Stimulated activated CD8-positive, alpha-beta memory T cell treated with anti-CD3 and anti-CD28 coated beads, Interleukin-15, amount 100 ng/mL, for 48 hours (primary cell): ENCODE results near the gene LIPF.
A peak's percentile ranks its signal among the peaks of the same experiment; 100 is the strongest.
"Not testable (repeated sequence)": the region's sequence is repeated elsewhere in the genome, so short reads cannot be mapped to it uniquely, and the experiment has no call there.

ENCODE experiments used
- DNase-seq, 2 donors: peaks; one replicate each; pipeline ENCODE4 v3.0.0-alpha.2; 2020; ENCODE audit warnings: low read depth in 2 of 2

The LIPF gene

GRCh38 chr10:88664142-88664541 is at the start of gene LIPF:
TSS of gene LIPF (plus strand) at chr10:88664442. CDS start at chr10:88667298, 2,856 bp downstream.
- DNase-seq = no peak

GRCh38 chr10:88616250-88616977 is 47.8 kb upstream of the LIPF start:
- DNase-seq = no peak

GRCh38 chr10:88617772-88618300 is 46.4 kb upstream of the LIPF start:
- no peak for DNase-seq

- no peak for DNase-seq
Observed at GRCh38 chr10:88618496-88618895, 45.7 kb upstream of the LIPF start.

- no peak for DNase-seq
Observed at GRCh38 chr10:88620441-88620840, 43.8 kb upstream of the LIPF start.

- no peak for DNase-seq
Observed at GRCh38 chr10:88623835-88624234, 40.4 kb upstream of the LIPF start.

- no peak for DNase-seq
Observed at GRCh38 chr10:88624840-88625239, 39.4 kb upstream of the LIPF start.

GRCh38 chr10:88640186-88640585 is 24.1 kb upstream of the LIPF start:
- no peak for DNase-seq

GRCh38 chr10:88642209-88642608 is 22.0 kb upstream of the LIPF start:
- DNase-seq = no peak

- no peak for DNase-seq
Observed at GRCh38 chr10:88642963-88643362, 21.3 kb upstream of the LIPF start.

- DNase-seq = no peak
Observed at GRCh38 chr10:88647061-88647615, 17.1 kb upstream of the LIPF start.

- DNase-seq = no peak
Observed at GRCh38 chr10:88651101-88651551, 13.1 kb upstream of the LIPF start.

GRCh38 chr10:88652616-88653015 is 11.6 kb upstream of the LIPF start:
- DNase-seq = no peak

GRCh38 chr10:88657901-88658300 is 6.3 kb upstream of the LIPF start:
- DNase-seq = no peak

GRCh38 chr10:88659725-88660597 is 4.3 kb upstream of the LIPF start:
- DNase-seq = no peak

GRCh38 chr10:88660598-88660884 is 3.7 kb upstream of the LIPF start:
- no peak for DNase-seq

GRCh38 chr10:88661018-88661417 is 3.2 kb upstream of the LIPF start:
- no peak for DNase-seq

- DNase-seq = no peak
Observed at GRCh38 chr10:88661577-88661976, 2.7 kb upstream of the LIPF start.

- not testable (repeated sequence) for DNase-seq
Observed at GRCh38 chr10:88663153-88663552, 1.1 kb upstream of the LIPF start.

GRCh38 chr10:88668465-88668864 is 4.2 kb downstream of the LIPF start:
- DNase-seq = no peak

- DNase-seq = peak; percentile 3 to 14
Observed at GRCh38 chr10:88670497-88670896, 6.3 kb downstream of the LIPF start.

GRCh38 chr10:88672041-88672440 is 7.8 kb downstream of the LIPF start:
- DNase-seq = no peak
